Gastrocnemius medialis (tissue), 4 donors: Measurements from ENCODE around the gene LIPE. TPM values are rescaled to one million over a fixed set of nuclear protein-coding genes. Genes with fewer than 3 reads are reported as not detected.
A peak's percentile ranks its signal among the peaks of the same experiment; 100 is the strongest.

Experiments
- ATAC-seq, 2 donors: fragments of 150-250 bp; one replicate each; pipeline ENCODE4 v1.9.1; 2016
- DNase-seq, 2 donors: peaks; one replicate each; pipeline ENCODE4 v3.0.0-alpha.2; 2019
- H3K27ac ChIP-seq, 4 donors: fragments of 200-600 bp; sonication (generic); 1 replicate in 1 of 4; 2 replicates in 3 of 4; pipeline ENCODE4 v1.5.1; 2016 to 2018; ENCODE audit warnings: mild to moderate bottlenecking in 2 of 4, moderate library complexity in 1 of 4
- H3K27me3 ChIP-seq, 3 donors: fragments of 200-600 bp; sonication (generic) in 2 of 3; 1 replicate in 1 of 3; 2 replicates in 2 of 3; pipeline versions ENCODE4 v1.5.1 to v1.6.0; 2016 to 2019; ENCODE audit warnings: mild to moderate bottlenecking in 1 of 3, moderate library complexity in 1 of 3
- H3K36me3 ChIP-seq, 2 donors: fragments of 200-600 bp; sonication (generic) in 1 of 2; one replicate each; pipeline ENCODE4 v1.5.1; 2017 to 2018
- H3K4me1 ChIP-seq, 2 donors: fragments of 200-600 bp; sonication (generic) in 1 of 2; one replicate each; pipeline ENCODE4 v1.5.1; 2016 to 2017; ENCODE audit warnings: mild to moderate bottlenecking in 2 of 2
- H3K4me3 ChIP-seq, 4 donors: fragments of 200-600 bp; sonication (generic) in 3 of 4; 1 replicate in 1 of 4; 2 replicates in 3 of 4; pipeline ENCODE4 v1.5.1; 2016 to 2019; ENCODE audit warnings: mild to moderate bottlenecking in 2 of 4
- H3K9me3 ChIP-seq, 3 donors: fragments of 200-600 bp; sonication (generic) in 2 of 3; 1 replicate in 1 of 3; 2 replicates in 2 of 3; pipeline ENCODE4 v1.5.1; 2016 to 2019
- POLR2A ChIP-seq, 2 donors: fragments of 450-650 bp; IDR thresholded peaks; one replicate each; pipeline ENCODE4 v1.6.1; 2017; ENCODE audit warnings: antibody characterized with exemption in 2 of 2, mild to moderate bottlenecking in 2 of 2, moderate library complexity in 2 of 2
- in situ Hi-C, 4 donors: fragments of 200-750 bp; cut with MboI; loops; one replicate each; pipeline versions ENCODE4 v1.15.0 to v1.8.0; 2017; ENCODE audit warnings: low sequenced_read_pairs in 4 of 4
- intact Hi-C: fragments of 100-400 bp; cut with DNase I; formaldehyde crosslinking; loops from one replicate; pipeline ENCODE4 v1.15.1; 2023; ENCODE audit warnings: low total_unique reads
- total RNA-seq, 4 donors: library from RNA; depleted of rRNA; stranded (reverse); fragments of >200 nt; gene quantifications; one replicate each; pipeline versions ENCODE4 v1.1.0 to v1.2.3, GENCODE V29; 2016
- TF ChIP-seq, protein P1 (sequence below), 5 experiments: fragments of 450-650 bp in 3 of 5; fragments of 200-600 bp in 2 of 5; sonication (generic) in 2 of 5; IDR thresholded peaks in 4 of 5; conservative IDR thresholded peaks in 1 of 5; 1 replicate in 4 of 5; 2 replicates in 1 of 5; pipeline ENCODE4 v1.5.1; 2016 to 2019; ENCODE audit warnings: antibody characterized with exemption in 5 of 5, mild to moderate bottlenecking in 3 of 5, moderate library complexity in 3 of 5

The LIPE gene
- total RNA-seq, 4 donors from 2014 or later = 6.9 to 44.5 (median 13.7) TPM

DNA sequence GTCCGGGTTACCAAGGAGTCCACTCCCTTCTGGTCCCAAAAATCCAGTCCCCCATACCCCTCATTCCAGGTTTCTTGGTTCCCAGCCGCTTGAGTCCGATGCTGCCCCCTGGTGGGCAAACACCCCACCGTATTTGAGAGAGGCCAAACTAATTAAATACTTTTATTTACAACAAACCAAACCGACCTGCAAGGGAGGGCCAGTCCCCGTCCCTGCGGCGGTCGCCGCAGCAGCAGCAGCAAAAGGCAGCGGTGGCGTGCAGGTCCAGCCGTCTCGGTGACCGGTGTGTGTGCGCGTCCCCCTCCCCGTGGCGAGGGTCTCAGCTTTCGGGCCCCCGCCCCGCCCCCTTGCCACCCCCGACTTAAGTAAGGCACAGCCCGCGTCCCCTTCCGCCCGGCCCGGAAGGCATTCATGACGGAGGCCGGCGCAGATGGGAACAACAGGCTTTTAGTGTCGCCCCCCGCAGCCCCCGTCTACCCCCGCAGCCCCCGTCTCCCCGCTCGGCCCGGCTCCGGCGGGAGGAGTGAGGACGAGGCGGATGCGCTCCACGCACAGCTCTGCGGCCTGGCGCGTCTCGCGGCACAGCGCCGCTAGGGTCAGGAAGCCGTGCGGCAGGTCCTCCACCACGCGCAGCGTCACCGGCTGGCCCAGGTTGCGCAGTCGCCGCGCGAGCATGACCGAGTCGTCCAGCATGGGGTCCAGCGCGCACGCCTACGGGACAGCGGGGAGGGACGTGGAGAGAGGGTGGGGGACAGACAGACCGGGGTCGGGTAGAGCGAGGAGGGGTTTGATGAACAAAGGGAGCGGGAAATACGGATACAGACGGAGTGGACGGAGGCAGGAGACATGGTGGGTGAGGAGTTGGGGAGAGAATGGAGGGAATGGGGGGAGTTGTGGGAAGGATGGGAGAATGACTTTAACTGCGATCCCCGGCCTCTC is 25.6 kb downstream of the LIPE start:
- intact Hi-C loops = no loop called here
- H3K9me3 ChIP-seq = no peaks in the 10 kb centered on the region
- DNase-seq (peak; percentile 40 to 62), ATAC-seq (peak; percentile 40 to 64)
- peak in 1 of 2 donors; percentile 27 for TF ChIP-seq POLR2A (IDR thresholded peaks at IDR 0.05)
- TF ChIP-seq, protein P1, sequence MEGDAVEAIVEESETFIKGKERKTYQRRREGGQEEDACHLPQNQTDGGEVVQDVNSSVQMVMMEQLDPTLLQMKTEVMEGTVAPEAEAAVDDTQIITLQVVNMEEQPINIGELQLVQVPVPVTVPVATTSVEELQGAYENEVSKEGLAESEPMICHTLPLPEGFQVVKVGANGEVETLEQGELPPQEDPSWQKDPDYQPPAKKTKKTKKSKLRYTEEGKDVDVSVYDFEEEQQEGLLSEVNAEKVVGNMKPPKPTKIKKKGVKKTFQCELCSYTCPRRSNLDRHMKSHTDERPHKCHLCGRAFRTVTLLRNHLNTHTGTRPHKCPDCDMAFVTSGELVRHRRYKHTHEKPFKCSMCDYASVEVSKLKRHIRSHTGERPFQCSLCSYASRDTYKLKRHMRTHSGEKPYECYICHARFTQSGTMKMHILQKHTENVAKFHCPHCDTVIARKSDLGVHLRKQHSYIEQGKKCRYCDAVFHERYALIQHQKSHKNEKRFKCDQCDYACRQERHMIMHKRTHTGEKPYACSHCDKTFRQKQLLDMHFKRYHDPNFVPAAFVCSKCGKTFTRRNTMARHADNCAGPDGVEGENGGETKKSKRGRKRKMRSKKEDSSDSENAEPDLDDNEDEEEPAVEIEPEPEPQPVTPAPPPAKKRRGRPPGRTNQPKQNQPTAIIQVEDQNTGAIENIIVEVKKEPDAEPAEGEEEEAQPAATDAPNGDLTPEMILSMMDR (IDR thresholded peaks at IDR 0.05 in 4 of 5, conservative IDR thresholded peaks at IDR 0.05 in 1 of 5) = peak; percentile 43 to 76 (median 73)
- H3K27ac ChIP-seq = peak overlapping the region; percentile 55 to 71 (median 59)
- H3K36me3 ChIP-seq = no peaks in the 10 kb centered on the region
- in situ Hi-C loops = no loop called here
- H3K27me3 ChIP-seq = peaks cover 0 to 3% (median 0%) of the 10 kb centered on the region in 3 donors
- H3K4me1 ChIP-seq = peaks cover 14 to 21% of the 10 kb centered on the region in 2 donors
- peak overlapping the region; percentile 56 to 85 (median 65) for H3K4me3 ChIP-seq

DNA sequence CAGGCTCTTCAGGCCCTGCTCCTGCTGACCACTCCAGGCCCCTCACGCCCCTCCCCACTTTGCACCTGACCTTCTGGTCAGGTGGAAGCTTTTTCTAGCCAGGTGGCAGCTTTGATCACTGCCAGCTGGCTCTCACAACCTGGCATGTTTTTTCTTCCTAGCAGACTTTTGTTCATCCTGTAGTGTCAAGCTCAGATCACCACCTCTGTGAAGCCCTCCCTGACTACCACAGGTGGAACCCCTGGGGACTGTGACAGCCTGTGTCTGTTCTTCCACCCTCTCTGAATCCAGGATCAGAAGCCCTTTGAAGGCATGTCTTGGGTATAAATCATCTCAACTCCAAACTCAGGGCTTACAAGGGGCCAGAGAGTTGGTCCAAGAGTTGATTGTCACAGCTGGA is 26.8 kb downstream of the LIPE start:
- H3K9me3 ChIP-seq = no peaks in the 10 kb centered on the region
- DNase-seq (no peak), ATAC-seq (no peak)
- peaks cover 14 to 25% of the 10 kb centered on the region in 2 donors for H3K4me1 ChIP-seq
- H3K4me3 ChIP-seq = no peak overlapping the region
- TF ChIP-seq, protein P1 (IDR thresholded peaks at IDR 0.05 in 4 of 5, conservative IDR thresholded peaks at IDR 0.05 in 1 of 5) = no peak
- TF ChIP-seq POLR2A (IDR thresholded peaks at IDR 0.05) = no peak
- H3K27me3 ChIP-seq = peaks cover 0 to 3% (median 0%) of the 10 kb centered on the region in 3 donors
- H3K27ac ChIP-seq = no peak overlapping the region
- no peaks in the 10 kb centered on the region for H3K36me3 ChIP-seq
- in situ Hi-C loops (no loop called here), intact Hi-C loops (no loop called here)

- in situ Hi-C loops = no loop called here
- peaks cover 0 to 3% (median 0%) of the 10 kb centered on the region in 3 donors for H3K27me3 ChIP-seq
- intact Hi-C loops = loop anchor here (5.0 to 10.0 kb wide), 3 partner anchors 70 to 265 kb away; partner anchors contain the start of genes GSK3A, MEGF8 and POU2F2
- no peak for DNase-seq
- no peaks in the 10 kb centered on the region for H3K36me3 ChIP-seq
- H3K9me3 ChIP-seq = no peaks in the 10 kb centered on the region
- peaks cover 14 to 25% of the 10 kb centered on the region in 2 donors for H3K4me1 ChIP-seq
- no peak for ATAC-seq
- peak overlapping the region; percentile 60 to 66 (median 63) for H3K4me3 ChIP-seq
- H3K27ac ChIP-seq = peak overlapping the region; percentile 69 to 81 (median 74)
- TF ChIP-seq POLR2A (IDR thresholded peaks at IDR 0.05) = no peak
- TF ChIP-seq, protein P1 (IDR thresholded peaks at IDR 0.05 in 4 of 5, conservative IDR thresholded peaks at IDR 0.05 in 1 of 5) = no peak
Observed at GRCh38 chr19:42397263-42398166, 29.7 kb downstream of the LIPE start.

DNA sequence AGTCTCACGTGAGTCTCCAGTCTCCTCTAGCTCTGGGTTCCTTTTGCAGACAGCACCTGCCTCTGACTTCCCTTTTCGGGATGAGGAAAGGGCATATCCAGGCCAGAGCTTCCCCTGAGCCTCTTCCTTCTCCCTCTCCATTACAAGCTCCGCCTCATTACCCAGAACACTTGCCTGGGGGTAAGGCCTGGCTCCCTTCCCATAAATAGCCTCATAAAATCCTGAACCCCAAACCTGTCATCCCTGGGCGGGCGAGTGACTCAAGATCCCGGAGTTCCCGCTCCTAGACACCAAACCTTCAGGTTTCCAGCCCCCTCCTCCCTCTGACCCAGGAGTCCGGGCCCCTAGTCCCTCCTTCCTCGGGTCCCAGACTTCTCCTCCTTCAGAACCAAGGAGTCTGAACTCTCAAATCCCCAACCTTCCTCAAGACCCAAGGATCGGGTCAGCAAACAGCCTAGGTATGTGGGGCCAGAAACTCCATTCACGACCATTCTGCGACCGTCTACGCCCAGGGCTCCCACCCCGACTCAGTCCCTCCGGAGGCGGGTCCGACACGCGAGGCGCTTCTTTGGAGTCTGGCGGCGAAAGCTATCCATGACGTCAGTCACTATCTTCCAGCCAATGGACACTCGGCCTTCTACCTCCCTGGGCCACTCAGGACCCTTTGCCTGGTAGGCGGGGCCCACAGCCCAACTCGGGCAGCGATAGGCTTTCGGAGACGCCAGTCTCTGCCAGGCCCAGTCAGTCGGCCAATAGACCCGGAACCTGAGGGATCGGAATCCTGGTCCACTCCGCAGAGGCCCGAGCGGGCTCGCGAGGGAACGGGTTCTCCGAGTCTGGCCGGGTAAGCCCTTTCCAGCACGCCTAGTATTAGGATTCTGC is 30.6 kb downstream of the LIPE start:
- no peaks in the 10 kb centered on the region for H3K36me3 ChIP-seq
- no peaks in the 10 kb centered on the region for H3K27me3 ChIP-seq
- DNase-seq (peak; percentile 96 to 98), ATAC-seq (peak; percentile 98 to 99)
- peak overlapping the region; percentile 69 to 81 (median 74) for H3K27ac ChIP-seq
- H3K4me1 ChIP-seq = peaks cover 10 to 18% of the 10 kb centered on the region in 2 donors
- H3K4me3 ChIP-seq = peak overlapping the region; percentile 60 to 66 (median 63)
- intact Hi-C loops (loop anchor here (5.0 to 10.0 kb wide), 3 partner anchors 69 to 264 kb away; partner anchors contain the start of genes GSK3A, MEGF8 and POU2F2), in situ Hi-C loops (no loop called here)
- TF ChIP-seq POLR2A (IDR thresholded peaks at IDR 0.05) = peak; percentile 62 to 65
- TF ChIP-seq, protein P1 (IDR thresholded peaks at IDR 0.05 in 4 of 5, conservative IDR thresholded peaks at IDR 0.05 in 1 of 5) = no peak
- no peaks in the 10 kb centered on the region for H3K9me3 ChIP-seq
